ENCODE data around the gene TMEM225B.

The TMEM225B gene

DNA sequence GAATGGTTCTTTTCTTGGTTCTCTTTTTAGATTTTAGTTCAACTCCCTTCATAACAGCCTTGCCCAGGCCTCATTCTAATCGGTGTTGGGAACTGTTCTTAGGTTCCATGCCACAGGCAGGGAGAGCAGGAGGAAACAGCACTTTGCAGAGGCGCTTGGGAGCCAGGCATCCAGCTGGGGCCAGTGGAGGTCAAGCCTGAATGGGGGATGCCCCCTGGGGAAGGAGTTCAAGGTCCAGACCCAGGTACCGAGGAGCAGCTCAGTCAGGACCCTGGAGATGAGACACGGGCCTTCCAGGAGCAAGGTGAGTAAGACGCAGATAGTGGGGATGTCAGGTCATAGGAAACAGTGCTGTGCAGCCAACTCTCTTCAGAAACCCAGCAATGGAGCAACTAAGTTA lies 23.2 kb downstream of the TMEM225B start:
- no peaks in the 10 kb centered on the region for H3K36me3 ChIP-seq (ENCODE audit: control insufficient read depth, insufficient read depth, low read length)
- H2AFZ ChIP-seq: no peak overlapping the region
- no peaks in the 10 kb centered on the region for H3K9me3 ChIP-seq (ENCODE audit: control insufficient read depth, low read length)
- no peaks in the 10 kb centered on the region for H3K27me3 ChIP-seq (ENCODE audit: control insufficient read depth, insufficient read depth, low read length)
- no peak overlapping the region for H3K4me3 ChIP-seq (ENCODE audit: low read depth, low read length)
- H3K27ac ChIP-seq: no peak overlapping the region
- no peak for TF ChIP-seq CTCF (IDR thresholded peaks at IDR 0.05)
- H3K79me2 ChIP-seq: peaks cover 12% of the 10 kb centered on the region
- peaks cover 6% of the 10 kb centered on the region for H3K4me1 ChIP-seq
- no peak overlapping the region for H3K4me2 ChIP-seq (ENCODE audit: low read length)
- H3K9ac ChIP-seq: no peak overlapping the region

DNA sequence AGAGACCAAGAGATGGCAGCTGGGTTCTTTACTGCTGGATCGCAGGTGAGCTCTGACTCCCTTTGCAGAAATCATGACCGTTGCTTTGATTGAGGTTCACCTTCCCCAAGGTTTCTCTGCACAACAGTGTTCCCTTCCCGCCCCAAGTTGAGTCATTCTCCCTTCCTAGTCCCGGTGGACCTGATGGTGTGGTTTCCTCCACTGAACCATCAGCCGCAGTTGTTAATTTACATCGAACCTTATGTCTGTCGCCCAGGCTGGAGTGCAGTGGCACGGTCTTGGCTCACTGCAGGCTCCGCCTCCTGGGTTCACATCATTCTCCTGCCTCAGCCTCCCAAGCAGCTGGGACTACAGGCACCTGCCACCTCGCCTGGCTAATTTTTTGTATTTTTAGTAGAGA lies 24.5 kb downstream of the TMEM225B start:
- no peaks in the 10 kb centered on the region for H3K36me3 ChIP-seq (ENCODE audit: control insufficient read depth, insufficient read depth, low read length)
- H3K9me3 ChIP-seq (ENCODE audit: control insufficient read depth, low read length): no peaks in the 10 kb centered on the region
- H3K27ac ChIP-seq: no peak overlapping the region
- no peaks in the 10 kb centered on the region for H3K27me3 ChIP-seq (ENCODE audit: control insufficient read depth, insufficient read depth, low read length)
- no peak overlapping the region for H3K4me2 ChIP-seq (ENCODE audit: low read length)
- H3K4me1 ChIP-seq: peaks cover 2% of the 10 kb centered on the region
- no peak overlapping the region for H2AFZ ChIP-seq
- no peak overlapping the region for H3K4me3 ChIP-seq (ENCODE audit: low read depth, low read length)
- no peak overlapping the region for H3K9ac ChIP-seq
- H3K79me2 ChIP-seq: peaks cover 5% of the 10 kb centered on the region
- TF ChIP-seq CTCF (IDR thresholded peaks at IDR 0.05): no peak

DNA sequence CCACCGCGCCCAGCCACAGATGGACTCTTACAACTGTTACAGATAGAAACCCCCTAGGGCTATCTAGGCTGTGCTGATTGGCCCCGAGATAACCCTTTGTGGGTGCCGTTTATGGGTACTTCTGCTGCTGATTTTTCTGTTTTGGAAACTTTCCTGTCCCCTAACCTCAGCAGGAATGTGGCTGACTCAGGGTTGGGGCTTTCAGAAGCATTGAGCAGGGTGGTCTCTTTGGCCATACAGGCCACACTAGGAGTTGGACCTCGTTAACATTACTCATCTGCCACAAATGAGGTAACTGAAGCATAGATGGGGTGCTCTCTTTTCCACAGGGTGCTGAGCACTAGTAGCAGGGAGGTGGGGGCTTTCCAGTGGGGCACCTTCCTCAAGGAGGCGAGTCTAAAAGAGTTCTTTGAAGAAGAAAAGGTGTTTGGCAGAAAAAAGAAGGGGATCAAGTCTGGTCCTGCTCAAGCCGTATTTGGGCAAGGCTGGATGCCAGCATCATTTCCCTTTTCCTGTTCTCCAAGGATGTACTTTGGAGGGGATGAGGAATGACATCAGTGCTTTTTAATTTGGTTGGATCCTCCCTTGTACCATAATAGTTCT lies 25.1 kb downstream of the TMEM225B start:
- Histone ChIP-seq H2AFZ (no peak overlapping the region), H3K4me2 (ENCODE audit: low read length) (no peak overlapping the region), H3K9me3 (ENCODE audit: control insufficient read depth, low read length) (no peaks in the 10 kb centered on the region), H3K27me3 (ENCODE audit: control insufficient read depth, insufficient read depth, low read length) (no peaks in the 10 kb centered on the region), H3K9ac (no peak overlapping the region), H3K27ac (no peak overlapping the region), H3K4me3 (ENCODE audit: low read depth, low read length) (no peak overlapping the region), H3K4me1 (no peaks in the 10 kb centered on the region), H3K79me2 (peaks cover 5% of the 10 kb centered on the region), H3K36me3 (ENCODE audit: control insufficient read depth, insufficient read depth, low read length) (no peaks in the 10 kb centered on the region)
- no peak for TF ChIP-seq CTCF (IDR thresholded peaks at IDR 0.05)

DNA sequence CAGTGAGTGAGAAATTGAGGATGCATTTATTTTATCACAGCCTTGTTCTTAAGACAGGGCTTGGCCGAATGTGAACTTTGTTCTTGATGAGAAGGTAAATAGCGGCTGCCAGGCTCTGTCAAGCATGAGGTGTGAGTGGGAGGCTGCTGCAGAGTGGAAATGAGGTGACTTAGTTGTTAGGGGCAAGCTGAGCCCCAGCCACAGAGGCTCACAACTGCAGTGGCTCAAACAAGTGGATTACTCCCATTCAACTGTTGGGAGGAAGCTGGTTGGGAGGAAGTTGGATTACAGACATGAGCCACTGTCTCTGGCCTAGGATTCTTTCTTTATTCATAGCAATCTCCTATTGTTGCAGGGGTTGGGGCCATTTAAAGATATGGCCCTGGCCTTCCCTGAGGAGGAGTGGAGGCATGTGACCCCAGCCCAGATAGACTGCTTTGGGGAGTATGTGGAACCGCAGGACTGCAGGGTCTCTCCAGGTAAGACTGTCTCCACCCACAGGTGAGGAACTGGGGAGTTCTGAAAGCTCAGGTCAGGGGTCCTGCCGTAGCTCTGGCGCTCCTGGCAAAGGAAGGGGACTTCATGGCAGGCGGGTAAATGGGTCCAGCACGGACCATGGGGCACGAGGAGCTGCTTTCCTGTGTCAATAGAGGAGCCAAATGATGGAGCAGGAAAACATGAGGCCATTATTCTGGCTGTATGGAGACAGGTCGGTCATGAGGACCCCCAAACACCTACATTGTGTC lies 25.8 kb downstream of the TMEM225B start:
- H3K79me2 ChIP-seq: peaks cover 5% of the 10 kb centered on the region
- H3K27me3 ChIP-seq (ENCODE audit: control insufficient read depth, insufficient read depth, low read length): no peaks in the 10 kb centered on the region
- TF ChIP-seq CTCF (IDR thresholded peaks at IDR 0.05): no peak
- no peak overlapping the region for H2AFZ ChIP-seq
- no peaks in the 10 kb centered on the region for H3K36me3 ChIP-seq (ENCODE audit: control insufficient read depth, insufficient read depth, low read length)
- H3K9me3 ChIP-seq (ENCODE audit: control insufficient read depth, low read length): no peaks in the 10 kb centered on the region
- no peaks in the 10 kb centered on the region for H3K4me1 ChIP-seq
- H3K4me3 ChIP-seq (ENCODE audit: low read depth, low read length): no peak overlapping the region
- no peak overlapping the region for H3K4me2 ChIP-seq (ENCODE audit: low read length)
- no peak overlapping the region for H3K9ac ChIP-seq
- no peak overlapping the region for H3K27ac ChIP-seq

- Histone ChIP-seq H3K79me2 (peaks cover 5% of the 10 kb centered on the region), H2AFZ (no peak overlapping the region), H3K27ac (no peak overlapping the region), H3K9me3 (ENCODE audit: control insufficient read depth, low read length) (no peaks in the 10 kb centered on the region), H3K27me3 (ENCODE audit: control insufficient read depth, insufficient read depth, low read length) (no peaks in the 10 kb centered on the region), H3K4me1 (no peaks in the 10 kb centered on the region), H3K9ac (no peak overlapping the region), H3K4me2 (ENCODE audit: low read length) (no peak overlapping the region), H3K36me3 (ENCODE audit: control insufficient read depth, insufficient read depth, low read length) (no peaks in the 10 kb centered on the region), H3K4me3 (ENCODE audit: low read depth, low read length) (no peak overlapping the region)
- TF ChIP-seq CTCF (IDR thresholded peaks at IDR 0.05): no peak
These were observed 26.4 kb downstream of the TMEM225B start for GRCh38 chr7:99624484-99624883.

All from parathyroid adenoma (tissue), 2 donors.